CD8-positive, alpha-beta memory T cell (primary cell): ENCODE data around the gene TM9SF1. TPM values are rescaled to one million over a fixed set of nuclear protein-coding genes. Genes with fewer than 3 reads are reported as not detected.
A peak's percentile ranks its signal among the peaks of the same experiment; 100 is the strongest.

ENCODE experiments used
- CTCF ChIA-PET: fragments of 350-600 bp; sonication (Branson Sonifier 250); formaldehyde crosslinking; loops from one replicate; lab custom pipeline; 2021; ENCODE audit warnings: antibody characterized with exemption; lab: Charles Lee
- POLR2A ChIA-PET: fragments of 350-600 bp; sonication (Branson Sonifier 250); formaldehyde crosslinking; loops from one replicate; lab custom pipeline; 2021; ENCODE audit warnings: antibody characterized with exemption; lab: Charles Lee
- DNase-seq, 5 donors: peaks; one replicate each; pipeline versions ENCODE4 v3.0.0 to v3.0.0-alpha.2; 2020 to 2022; ENCODE audit warnings: mixed read lengths in 1 of 5
- H3K27ac ChIP-seq: one replicate; pipeline ENCODE4 v1.7.0; 2013; ENCODE audit warnings: low read depth, mild to moderate bottlenecking, low read length, moderate library complexity
- H3K27me3 ChIP-seq: 2 replicates; pipeline ENCODE4 v1.7.0; 2013; ENCODE audit warnings: low read length, mild to moderate bottlenecking; ENCODE audit not compliant: insufficient read depth, poor library complexity, severe bottlenecking
- H3K36me3 ChIP-seq: 2 replicates; pipeline ENCODE4 v1.7.0; 2013; ENCODE audit warnings: mild to moderate bottlenecking, low read length, moderate library complexity; ENCODE audit not compliant: insufficient read depth
- H3K4me1 ChIP-seq: 2 replicates; pipeline ENCODE4 v1.7.0; 2013; ENCODE audit warnings: mild to moderate bottlenecking, low read length, moderate library complexity; ENCODE audit not compliant: insufficient read depth
- H3K4me3 ChIP-seq: 2 replicates; pipeline ENCODE4 v1.7.0; 2013; ENCODE audit warnings: mild to moderate bottlenecking, low read length
- H3K9me3 ChIP-seq: 2 replicates; pipeline ENCODE4 v1.7.0; 2013; ENCODE audit warnings: mild to moderate bottlenecking, low read length
- H3K27ac Mint-ChIP-seq, 8 donors: one replicate each; pipeline ENCODE4 v1.8.0; 2020 to 2021; ENCODE audit warnings: mixed read lengths in 8 of 8, mild to moderate bottlenecking in 6 of 8, inconsistent platforms in 3 of 8, moderate library complexity in 3 of 8
- H3K27me3 Mint-ChIP-seq, 2 donors: one replicate each; pipeline ENCODE4 v1.8.0; 2020 to 2021; ENCODE audit warnings: mixed read lengths in 2 of 2, mild to moderate bottlenecking in 1 of 2, moderate library complexity in 1 of 2
- H3K36me3 Mint-ChIP-seq, 3 donors: one replicate each; pipeline ENCODE4 v1.8.0; 2020 to 2021; ENCODE audit warnings: mixed read lengths in 3 of 3, inconsistent platforms in 1 of 3, mild to moderate bottlenecking in 1 of 3
- H3K4me1 Mint-ChIP-seq, 3 donors: one replicate each; pipeline ENCODE4 v1.8.0; 2020 to 2021; ENCODE audit warnings: mixed read lengths in 3 of 3, inconsistent platforms in 1 of 3, mild to moderate bottlenecking in 1 of 3
- H3K4me3 Mint-ChIP-seq, 7 donors: one replicate each; pipeline ENCODE4 v1.8.0; 2020 to 2021; ENCODE audit warnings: mixed read lengths in 7 of 7, mild to moderate bottlenecking in 6 of 7, moderate library complexity in 4 of 7, inconsistent platforms in 2 of 7
- H3K9me3 Mint-ChIP-seq, 5 donors: one replicate each; pipeline ENCODE4 v1.8.0; 2020 to 2022; ENCODE audit warnings: mixed read lengths in 5 of 5, mild to moderate bottlenecking in 3 of 5, moderate library complexity in 2 of 5, inconsistent platforms in 1 of 5
- polyA plus RNA-seq: library from polyadenylated mRNA; unstranded; fragments of 300-500 nt; fragmentation: Illumina TruSeq; gene quantifications from one replicate; pipeline ENCODE4 v1.2.3, GENCODE V29; 2021
- total RNA-seq, 2 experiments: library from RNA; stranded (reverse); gene quantifications; one replicate each; pipeline ENCODE4 v1.2.3, GENCODE V29; 2021

Gene TM9SF1
- total and polyA plus RNA-seq, 3 experiments from 2014 or later: 30.0 to 34.0 (median 31.3) TPM

- peaks cover 56% of the 10 kb centered on the region for H3K36me3 ChIP-seq
- H3K27ac ChIP-seq: no peak overlapping the region
- no peaks in the 10 kb centered on the region for H3K27me3 ChIP-seq
- Mint-ChIP-seq H3K27me3 (peaks cover 0 to 5% of the 10 kb centered on the region in 2 donors), H3K9me3 (no peaks in the 10 kb centered on the region), H3K27ac (peak overlapping the region in 4 of 8 donors; percentile 79 to 96 (median 86)), H3K36me3 (peaks cover 23 to 82% (median 35%) of the 10 kb centered on the region in 3 donors), H3K4me3 (peak overlapping the region in 2 of 7 donors; percentile 58 to 74), H3K4me1 (peaks cover 47 to 66% (median 61%) of the 10 kb centered on the region in 3 donors)
- H3K4me3 ChIP-seq: no peak overlapping the region
- peaks cover 41% of the 10 kb centered on the region for H3K4me1 ChIP-seq
- DNase-seq: no peak
- H3K9me3 ChIP-seq: no peaks in the 10 kb centered on the region
- CTCF ChIA-PET: interaction anchor here (0.9 to 1.2 kb wide), 2 partner anchors 28 to 74 kb away, joined by 3 read pairs; partner anchors contain the start of gene PSME1
- POLR2A ChIA-PET: no interaction called here
These were observed 30.7 kb downstream of the TM9SF1 start for GRCh38 chr14:24164518-24164991.

- peaks cover 41% of the 10 kb centered on the region for H3K4me1 ChIP-seq
- no peak for DNase-seq
- peaks cover 19 to 86% (median 26%) of the 10 kb centered on the region in 3 donors for H3K36me3 Mint-ChIP-seq
- no peaks in the 10 kb centered on the region for H3K9me3 ChIP-seq
- H3K4me3 Mint-ChIP-seq: peak overlapping the region; percentile 89 to 100 (median 98)
- peaks cover 54% of the 10 kb centered on the region for H3K36me3 ChIP-seq
- no peaks in the 10 kb centered on the region for H3K9me3 Mint-ChIP-seq
- H3K27me3 Mint-ChIP-seq: peaks cover 0 to 3% of the 10 kb centered on the region in 2 donors
- H3K27me3 ChIP-seq: no peaks in the 10 kb centered on the region
- peak overlapping the region; percentile 84 to 100 (median 99) for H3K27ac Mint-ChIP-seq
- ChIA-PET POLR2A (interaction anchor here (0.8 to 2.4 kb wide), 6 partner anchors 9 to 53 kb away, joined by 3 to 23 read pairs (median 6); partner anchors contain the start of genes DCAF11, IPO4, MDP1 and NRL), CTCF (interaction anchor here (0.9 to 5.2 kb wide), 18 partner anchors 9 to 108 kb away, joined by 3 to 50 read pairs (median 22); partner anchors contain the start of genes CHMP4A, DCAF11, EMC9 and IPO4)
- peak overlapping the region; percentile 96 for H3K27ac ChIP-seq
- H3K4me1 Mint-ChIP-seq: peaks cover 42 to 56% (median 54%) of the 10 kb centered on the region in 3 donors
- H3K4me3 ChIP-seq: peak overlapping the region; percentile 99
These were observed 33.1 kb downstream of the TM9SF1 start for GRCh38 chr14:24162093-24162492.

DNA sequence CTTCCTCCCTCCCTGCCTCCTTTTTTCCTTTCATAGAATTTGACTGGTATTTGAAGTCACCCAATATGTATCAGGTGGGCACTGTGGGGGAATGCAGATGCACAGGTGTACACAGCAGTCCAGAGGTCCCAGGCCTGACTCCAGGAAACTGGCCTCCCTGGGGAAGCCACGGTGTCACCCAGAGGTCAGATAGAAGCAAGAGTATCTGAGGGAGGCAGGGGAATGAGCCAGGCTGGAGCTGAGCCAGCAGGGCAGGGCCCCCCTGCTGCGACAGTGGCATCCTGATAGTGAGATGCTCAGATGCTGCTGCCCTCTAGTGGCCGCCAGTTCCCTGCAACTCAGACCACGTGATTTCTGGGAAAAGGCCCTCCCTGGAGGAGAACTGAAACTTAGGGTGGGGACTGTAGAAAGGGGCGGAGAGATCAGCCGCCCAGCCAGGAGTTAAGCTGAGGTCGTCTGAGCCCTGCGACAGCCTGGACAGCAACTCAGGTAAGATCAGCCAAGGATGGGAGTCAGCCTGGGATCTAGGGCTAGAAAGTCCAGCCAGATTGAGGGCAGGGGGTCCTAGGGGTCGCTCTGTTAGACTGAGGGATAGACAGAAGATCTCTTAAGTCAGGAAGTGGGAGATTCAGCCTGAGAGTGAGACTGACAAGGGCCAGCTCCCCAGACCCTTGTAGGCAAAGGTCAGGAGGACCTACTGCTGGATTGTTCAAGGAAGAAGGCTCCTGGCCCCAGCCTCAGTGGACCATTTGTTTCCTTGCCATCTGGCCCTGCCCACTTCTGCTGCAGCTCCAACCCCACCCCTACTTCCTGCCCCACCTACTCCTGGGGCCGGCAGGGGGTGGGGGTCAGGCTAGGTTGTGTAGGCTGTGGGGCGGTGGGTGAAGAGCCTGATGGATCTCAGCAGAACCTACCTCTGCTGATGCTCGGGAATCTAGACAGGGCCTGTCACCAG is 34.1 kb downstream of the TM9SF1 start, which contains the start of gene IRF9:
IRF9 (plus strand) TSS at position 416 of the 955 bp plus-strand sequence. CDS start 880 bp downstream, outside the sequence.
- Mint-ChIP-seq H3K27me3 (peaks cover 0 to 3% of the 10 kb centered on the region in 2 donors), H3K36me3 (peaks cover 23 to 83% (median 28%) of the 10 kb centered on the region in 3 donors), H3K4me1 (peaks cover 40 to 56% (median 49%) of the 10 kb centered on the region in 3 donors), H3K27ac (peak within 1 kb of the TSS; percentile 84 to 100 (median 99)), H3K4me3 (peak within 1 kb of the TSS; percentile 89 to 100 (median 98)), H3K9me3 (no peaks in the 10 kb centered on the region)
- Histone ChIP-seq H3K27ac (peak within 1 kb of the TSS; percentile 96), H3K9me3 (no peaks in the 10 kb centered on the region), H3K36me3 (peaks cover 47% of the 10 kb centered on the region), H3K27me3 (no peaks in the 10 kb centered on the region), H3K4me1 (peaks cover 41% of the 10 kb centered on the region), H3K4me3 (peak within 1 kb of the TSS; percentile 99)
- ChIA-PET POLR2A (interaction anchor here (0.5 to 2.5 kb wide), 15 partner anchors 10 to 289 kb away, joined by 3 to 23 read pairs (median 5); partner anchors contain the start of genes CHMP4A, DCAF11, EMC9 and IPO4), CTCF (interaction anchor here (0.7 to 5.2 kb wide), 40 partner anchors 10 to 280 kb away, joined by 3 to 50 read pairs (median 4); partner anchors contain the start of genes CHMP4A, DCAF11, DHRS1 and EMC9)
- DNase-seq: peak; percentile 93 to 97 (median 96)

- H3K27ac Mint-ChIP-seq: peak overlapping the region; percentile 54 to 100 (median 99)
- CTCF ChIA-PET: interaction anchor here (1.0 to 5.2 kb wide), 33 partner anchors 9 to 280 kb away, joined by 3 to 50 read pairs (median 5); partner anchors contain the start of genes CHMP4A, DCAF11, DHRS1 and EMC9
- peaks cover 28 to 82% (median 29%) of the 10 kb centered on the region in 3 donors for H3K36me3 Mint-ChIP-seq
- H3K4me1 Mint-ChIP-seq: peaks cover 39 to 53% (median 46%) of the 10 kb centered on the region in 3 donors
- H3K4me3 Mint-ChIP-seq: peak overlapping the region in 3 of 7 donors; percentile 15 to 98 (median 31)
- H3K9me3 Mint-ChIP-seq: no peaks in the 10 kb centered on the region
- peaks cover 0 to 3% of the 10 kb centered on the region in 2 donors for H3K27me3 Mint-ChIP-seq
- POLR2A ChIA-PET: interaction anchor here (0.9 to 2.5 kb wide), 9 partner anchors 12 to 82 kb away, joined by 3 to 23 read pairs (median 11); partner anchors contain the start of genes CHMP4A, DCAF11, EMC9 and NRL
- Histone ChIP-seq H3K4me1 (peaks cover 41% of the 10 kb centered on the region), H3K36me3 (peaks cover 46% of the 10 kb centered on the region), H3K9me3 (no peaks in the 10 kb centered on the region), H3K27ac (peak overlapping the region; percentile 96), H3K27me3 (no peaks in the 10 kb centered on the region), H3K4me3 (no peak overlapping the region)
- DNase-seq: no peak
These were observed 34.8 kb downstream of the TM9SF1 start for GRCh38 chr14:24160499-24160849.

DNA sequence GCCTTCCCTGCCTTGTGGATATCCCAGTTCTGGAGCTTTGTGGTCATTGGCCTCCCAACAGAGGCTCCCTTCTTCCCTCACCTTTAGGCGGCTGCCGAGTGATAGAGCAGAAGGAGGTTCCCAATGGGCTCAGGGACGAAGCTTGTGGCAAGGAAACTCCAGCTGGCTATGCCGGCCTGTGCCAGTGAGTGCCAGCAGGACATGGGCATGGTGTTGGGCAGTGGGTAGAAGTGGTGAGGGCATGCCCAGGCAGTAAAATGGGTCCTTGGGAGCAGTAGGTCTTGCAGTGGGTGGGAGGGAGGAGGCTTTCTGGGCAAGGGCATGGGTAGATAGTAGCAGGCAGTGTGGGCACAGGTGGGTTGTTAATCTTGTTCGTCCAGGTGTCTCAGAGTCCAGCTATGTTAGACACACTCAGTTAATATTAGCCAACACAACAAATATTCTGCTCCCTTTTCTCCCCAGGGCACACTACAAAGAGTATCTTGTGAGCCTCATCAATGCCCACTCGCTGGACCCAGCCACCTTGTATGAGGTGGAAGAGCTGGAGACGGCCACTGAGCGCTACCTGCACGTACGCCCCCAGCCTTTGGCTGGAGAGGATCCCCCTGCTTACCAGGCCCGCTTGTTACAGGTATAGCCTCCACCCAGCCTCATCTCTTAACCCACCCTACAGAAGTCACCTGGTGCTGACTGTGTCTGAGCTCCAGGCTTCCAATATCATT is 35.3 kb downstream of the TM9SF1 start:
- H3K36me3 Mint-ChIP-seq: peaks cover 26 to 82% (median 28%) of the 10 kb centered on the region in 3 donors
- peak overlapping the region; percentile 96 for H3K27ac ChIP-seq
- H3K27me3 Mint-ChIP-seq: peaks cover 0 to 3% of the 10 kb centered on the region in 2 donors
- H3K36me3 ChIP-seq: peaks cover 46% of the 10 kb centered on the region
- no peaks in the 10 kb centered on the region for H3K9me3 Mint-ChIP-seq
- peak overlapping the region in 4 of 7 donors; percentile 15 to 79 (median 46) for H3K4me3 Mint-ChIP-seq
- DNase-seq: no peak
- peak overlapping the region; percentile 54 to 100 (median 88) for H3K27ac Mint-ChIP-seq
- H3K4me3 ChIP-seq: no peak overlapping the region
- POLR2A ChIA-PET: interaction anchor here (0.9 to 2.5 kb wide), 7 partner anchors 12 to 54 kb away, joined by 3 to 23 read pairs (median 12); partner anchors contain the start of genes CHMP4A, DCAF11, EMC9 and NRL
- CTCF ChIA-PET: interaction anchor here (0.8 to 5.2 kb wide), 25 partner anchors 9 to 281 kb away, joined by 3 to 50 read pairs (median 13); partner anchors contain the start of genes CHMP4A, DCAF11, DHRS1 and EMC9
- peaks cover 34 to 47% (median 42%) of the 10 kb centered on the region in 3 donors for H3K4me1 Mint-ChIP-seq
- no peaks in the 10 kb centered on the region for H3K27me3 ChIP-seq
- peaks cover 39% of the 10 kb centered on the region for H3K4me1 ChIP-seq
- H3K9me3 ChIP-seq: no peaks in the 10 kb centered on the region

GRCh38 chr14:24157331-24157730 is 37.9 kb downstream of the TM9SF1 start:
- H3K27me3 ChIP-seq: no peaks in the 10 kb centered on the region
- Mint-ChIP-seq H3K4me3 (no peak overlapping the region), H3K4me1 (peaks cover 21 to 29% (median 24%) of the 10 kb centered on the region in 3 donors), H3K9me3 (no peaks in the 10 kb centered on the region), H3K27ac (peak overlapping the region in 4 of 8 donors; percentile 2 to 73 (median 49)), H3K36me3 (peaks cover 15 to 70% (median 25%) of the 10 kb centered on the region in 3 donors), H3K27me3 (peaks cover 0 to 3% of the 10 kb centered on the region in 2 donors)
- no peaks in the 10 kb centered on the region for H3K9me3 ChIP-seq
- peaks cover 13% of the 10 kb centered on the region for H3K4me1 ChIP-seq
- ChIA-PET CTCF (interaction anchor here (0.9 to 1.0 kb wide), 3 partner anchors 9 to 21 kb away, joined by 3 read pairs; partner anchors contain the start of genes PSME1 and RNF31), POLR2A (interaction anchor here (1.4 kb wide), 1 partner anchor 43 kb away, joined by 6 read pairs; the partner anchor contains the start of genes DCAF11 and NRL)
- no peak overlapping the region for H3K4me3 ChIP-seq
- H3K36me3 ChIP-seq: peaks cover 40% of the 10 kb centered on the region
- H3K27ac ChIP-seq: no peak overlapping the region
- DNase-seq: no peak
